Neural progenitor cell (in vitro differentiated cells): ENCODE results near the gene UPF2. TPM values are rescaled to one million over a fixed set of nuclear protein-coding genes. Genes with fewer than 3 reads are reported as not detected.

Source experiments
- DNase-seq: peaks from one replicate; pipeline ENCODE4 v3.0.0-alpha.2; 2016; ENCODE audit warnings: low spot score
- H2AFZ ChIP-seq: fragments of 200-600 bp; sonication (generic); replicated peaks from 2 replicates; pipeline ENCODE4 v1.6.1; 2016; ENCODE audit warnings: antibody characterized with exemption
- H3F3A ChIP-seq: fragments of 200-600 bp; sonication (generic); 2 replicates; pipeline ENCODE4 v1.6.1; 2016; ENCODE audit warnings: antibody characterized with exemption, low read depth
- H3K27ac ChIP-seq: fragments of 200-600 bp; sonication (generic); 2 replicates; pipeline ENCODE4 v1.5.1; 2016; ENCODE audit warnings: mild to moderate bottlenecking
- H3K27me3 ChIP-seq: fragments of 200-600 bp; sonication (generic); 2 replicates; pipeline ENCODE4 v1.6.1; 2016; ENCODE audit warnings: mild to moderate bottlenecking, moderate library complexity
- H3K36me3 ChIP-seq: fragments of 200-600 bp; sonication (generic); 2 replicates; pipeline ENCODE4 v1.5.1; 2016
- H3K4me1 ChIP-seq: fragments of 200-600 bp; sonication (generic); 2 replicates; pipeline ENCODE4 v1.6.1; 2016; ENCODE audit warnings: mixed run types
- H3K4me2 ChIP-seq: fragments of 200-600 bp; sonication (generic); 2 replicates; pipeline ENCODE4 v1.6.1; 2016
- H3K4me3 ChIP-seq: fragments of 200-600 bp; sonication (generic); 2 replicates; pipeline ENCODE4 v1.5.1; 2016
- H3K79me2 ChIP-seq: fragments of 200-600 bp; sonication (generic); 2 replicates; pipeline ENCODE4 v1.6.1; 2016; ENCODE audit warnings: low read depth
- H3K9ac ChIP-seq: fragments of 200-600 bp; sonication (generic); 2 replicates; pipeline ENCODE4 v1.6.1; 2016
- H3K9me3 ChIP-seq: fragments of 200-600 bp; sonication (generic); 2 replicates; pipeline ENCODE4 v1.5.1; 2016; ENCODE audit warnings: low read depth
- H4K20me1 ChIP-seq: fragments of 200-600 bp; sonication (generic); 2 replicates; pipeline ENCODE4 v1.6.1; 2016; ENCODE audit warnings: low read depth
- H3K27ac Mint-ChIP-seq: 3 replicates; pipeline ENCODE4 v1.8.0; 2021; ENCODE audit warnings: mixed read lengths
- H3K27me3 Mint-ChIP-seq: 2 replicates; pipeline ENCODE4 v1.8.0; 2022; ENCODE audit warnings: low read depth, mild to moderate bottlenecking, inconsistent platforms, moderate library complexity, mixed read lengths; ENCODE audit not compliant: insufficient read depth
- H3K36me3 Mint-ChIP-seq: 3 replicates; pipeline ENCODE4 v1.8.0; 2021; ENCODE audit warnings: mixed read lengths
- H3K4me1 Mint-ChIP-seq: 3 replicates; pipeline ENCODE4 v1.8.0; 2021; ENCODE audit warnings: mixed read lengths
- H3K4me3 Mint-ChIP-seq: 3 replicates; pipeline ENCODE4 v1.8.0; 2021; ENCODE audit warnings: mild to moderate bottlenecking, moderate library complexity, mixed read lengths
- H3K9me3 Mint-ChIP-seq: 3 replicates; pipeline ENCODE4 v1.8.0; 2020; ENCODE audit warnings: mixed read lengths
- CTCF ChIP-seq: fragments of 200-600 bp; sonication (generic); IDR thresholded peaks from 2 replicates; pipeline ENCODE4 v1.5.1; 2017; ENCODE audit warnings: antibody characterized with exemption, mild to moderate bottlenecking
- EZH2 ChIP-seq: fragments of 200-600 bp; sonication (generic); IDR thresholded peaks from 2 replicates; pipeline ENCODE4 v1.6.1; 2017; ENCODE audit warnings: antibody characterized with exemption, mild to moderate bottlenecking, moderate library complexity
- EZH2phosphoT487 ChIP-seq: fragments of 200-600 bp; sonication (generic); IDR thresholded peaks from 2 replicates; pipeline ENCODE4 v1.6.1; 2017; ENCODE audit warnings: antibody characterized with exemption
- total RNA-seq: library from RNA; depleted of rRNA; stranded (reverse); fragments of >200 nt; gene quantifications from 2 replicates; pipeline ENCODE4 v1.2.3, GENCODE V29; 2015; ENCODE audit warnings: low replicate concordance

Gene UPF2
- total RNA-seq, 1 donor from 2014 or later, result 33.2 TPM

- Histone ChIP-seq H3K27me3 (no peaks in the 10 kb centered on the region), H2AFZ (no peak overlapping the region), H3K36me3 (no peaks in the 10 kb centered on the region), H3K4me3 (no peak overlapping the region), H3K9ac (no peak overlapping the region), H4K20me1 (no peaks in the 10 kb centered on the region), H3K79me2 (no peaks in the 10 kb centered on the region), H3K27ac (no peak overlapping the region), H3K4me1 (peaks cover 13% of the 10 kb centered on the region), H3K9me3 (no peaks in the 10 kb centered on the region), H3F3A (peaks cover 14% of the 10 kb centered on the region), H3K4me2 (no peak overlapping the region)
- TF ChIP-seq EZH2phosphoT487 (no peak), CTCF (no peak), EZH2 (no peak)
- H3K36me3 Mint-ChIP-seq, result no peaks in the 10 kb centered on the region
- DNase-seq, result no peak
- H3K4me3 Mint-ChIP-seq, result no peak overlapping the region
- H3K9me3 Mint-ChIP-seq, result peaks cover 1% of the 10 kb centered on the region
- H3K27me3 Mint-ChIP-seq, result peaks cover 6% of the 10 kb centered on the region
- peak overlapping the region; percentile 42 for H3K27ac Mint-ChIP-seq
- H3K4me1 Mint-ChIP-seq, result peaks cover 12% of the 10 kb centered on the region
Observed at GRCh38 chr10:11910102-11910501, 132.5 kb downstream of the UPF2 start.

DNA sequence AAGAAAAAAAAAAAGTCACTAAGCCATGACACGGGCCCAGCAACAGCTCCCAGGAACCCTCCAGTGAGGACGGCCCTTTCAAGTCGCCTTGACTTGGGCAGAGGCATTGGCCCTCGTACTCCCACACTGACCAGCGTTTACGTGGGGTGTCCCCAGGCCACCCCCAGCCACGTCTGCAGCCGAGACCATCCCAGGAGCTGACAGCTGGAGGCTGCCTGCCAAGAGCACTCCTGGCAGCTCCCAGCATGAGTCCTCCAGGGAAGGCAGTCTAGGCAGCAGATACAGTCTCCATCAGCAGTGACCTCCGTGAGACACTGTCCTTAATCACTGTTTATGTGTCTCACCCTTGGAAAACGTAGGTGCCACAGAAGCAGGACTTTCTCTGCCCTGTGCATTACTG lies 133.0 kb downstream of the UPF2 start:
- no peak overlapping the region for H3K4me2 ChIP-seq
- peaks cover 1% of the 10 kb centered on the region for H3K9me3 Mint-ChIP-seq
- no peaks in the 10 kb centered on the region for H3K27me3 ChIP-seq
- H3K9me3 ChIP-seq, result no peaks in the 10 kb centered on the region
- no peak overlapping the region for H3K4me3 ChIP-seq
- no peak overlapping the region for H3K9ac ChIP-seq
- DNase-seq, result no peak
- peak overlapping the region; percentile 42 for H3K27ac Mint-ChIP-seq
- peaks cover 13% of the 10 kb centered on the region for H3K4me1 ChIP-seq
- H3K4me3 Mint-ChIP-seq, result no peak overlapping the region
- H3F3A ChIP-seq, result peaks cover 14% of the 10 kb centered on the region
- peaks cover 12% of the 10 kb centered on the region for H3K4me1 Mint-ChIP-seq
- no peaks in the 10 kb centered on the region for H4K20me1 ChIP-seq
- H3K27ac ChIP-seq, result no peak overlapping the region
- H3K27me3 Mint-ChIP-seq, result peaks cover 6% of the 10 kb centered on the region
- TF ChIP-seq EZH2phosphoT487, result no peak
- no peak for TF ChIP-seq EZH2
- no peak for TF ChIP-seq CTCF
- H3K36me3 Mint-ChIP-seq, result no peaks in the 10 kb centered on the region
- no peaks in the 10 kb centered on the region for H3K36me3 ChIP-seq
- no peak overlapping the region for H2AFZ ChIP-seq
- H3K79me2 ChIP-seq, result no peaks in the 10 kb centered on the region

DNA sequence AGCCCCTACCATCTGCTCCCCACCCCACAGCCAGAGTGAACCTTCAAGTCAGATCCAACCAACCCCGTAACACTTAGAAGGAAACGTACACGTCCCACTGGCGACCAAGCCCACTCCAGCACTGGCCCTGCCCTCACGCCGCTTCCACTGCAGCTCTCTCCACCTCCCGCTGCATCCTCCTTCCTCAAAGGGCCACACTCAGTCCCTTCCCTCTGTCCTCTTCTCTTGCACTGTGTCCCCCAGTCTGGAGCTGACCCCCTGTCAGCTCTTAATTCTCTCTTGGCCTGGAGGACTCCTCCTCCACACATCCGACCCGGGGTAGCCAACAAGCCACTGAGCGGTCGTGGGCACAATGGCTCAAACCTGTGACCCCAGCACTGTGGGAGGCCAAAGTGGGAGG lies 133.6 kb downstream of the UPF2 start:
- Histone ChIP-seq H3K9ac (no peak overlapping the region), H3K27me3 (no peaks in the 10 kb centered on the region)
- H3K36me3 Mint-ChIP-seq, result no peaks in the 10 kb centered on the region

More for the DNA sequence above, 133.6 kb downstream of the UPF2 start:
- Histone ChIP-seq H3K79me2 (no peaks in the 10 kb centered on the region), H3F3A (peaks cover 14% of the 10 kb centered on the region), H4K20me1 (no peaks in the 10 kb centered on the region), H3K4me1 (peaks cover 13% of the 10 kb centered on the region), H3K36me3 (no peaks in the 10 kb centered on the region), H3K9me3 (no peaks in the 10 kb centered on the region), H3K4me2 (no peak overlapping the region), H3K4me3 (no peak overlapping the region), H2AFZ (no peak overlapping the region), H3K27ac (no peak overlapping the region)
- Mint-ChIP-seq H3K9me3 (peaks cover 1% of the 10 kb centered on the region), H3K27me3 (peaks cover 6% of the 10 kb centered on the region), H3K4me3 (no peak overlapping the region), H3K4me1 (peaks cover 12% of the 10 kb centered on the region), H3K27ac (peak overlapping the region; percentile 86)
- DNase-seq, result no peak
- no peak for TF ChIP-seq CTCF
- TF ChIP-seq EZH2phosphoT487, result no peak
- TF ChIP-seq EZH2, result no peak
